Ascending aorta (tissue), 2 donors: ENCODE results near the gene STT3A. TPM values are rescaled to one million over a fixed set of nuclear protein-coding genes. Genes with fewer than 3 reads are reported as not detected.

Experiments used
- DNase-seq, 2 donors: peaks; one replicate each; pipeline ENCODE4 v3.0.0-alpha.2; 2019; ENCODE audit warnings: low spot score in 2 of 2
- H3K27ac ChIP-seq, 2 donors: fragments of 200-600 bp; sonication (generic); one replicate each; pipeline ENCODE4 v1.5.1; 2016 to 2017; ENCODE audit warnings: mild to moderate bottlenecking in 1 of 2
- H3K27me3 ChIP-seq: fragments of 200-600 bp; sonication (generic); one replicate; pipeline ENCODE4 v1.5.1; 2017
- H3K36me3 ChIP-seq, 2 donors: fragments of 200-600 bp; sonication (generic); one replicate each; pipeline ENCODE4 v1.5.1; 2016
- H3K4me1 ChIP-seq, 2 donors: fragments of 200-600 bp; sonication (generic); one replicate each; pipeline ENCODE4 v1.5.1; 2016 to 2017; ENCODE audit warnings: mild to moderate bottlenecking in 1 of 2
- H3K4me3 ChIP-seq, 2 donors: fragments of 200-600 bp; sonication (generic); one replicate each; pipeline ENCODE4 v1.5.1; 2016 to 2017; ENCODE audit warnings: mild to moderate bottlenecking in 1 of 2
- H3K9me3 ChIP-seq, 2 donors: fragments of 200-600 bp; sonication (generic); one replicate each; pipeline ENCODE4 v1.5.1; 2016
- CTCF ChIP-seq, 3 experiments: fragments of 200-600 bp in 2 of 3; fragments of 450-650 bp in 1 of 3; sonication (generic) in 2 of 3; IDR thresholded peaks; one replicate each; pipeline ENCODE4 v1.5.1; 2016 to 2019; ENCODE audit warnings: antibody characterized with exemption in 3 of 3, mild to moderate bottlenecking in 1 of 3, moderate library complexity in 1 of 3
- intact Hi-C: fragments of 100-400 bp; cut with DNase I; formaldehyde crosslinking; loops from one replicate; pipeline ENCODE4 v1.15.1; 2023
- total RNA-seq: library from RNA; depleted of rRNA; stranded (reverse); fragments of >200 nt; gene quantifications from one replicate; pipeline ENCODE4 v1.1.0, GENCODE V29; 2016

Gene STT3A
- total RNA-seq, 1 donor from 2014 or later: 88.9 TPM

- intact Hi-C loops: no loop called here
- Histone ChIP-seq H3K4me3 (no peak overlapping the region), H3K27me3 (no peaks in the 10 kb centered on the region), H3K27ac (no peak overlapping the region), H3K36me3 (no peaks in the 10 kb centered on the region), H3K4me1 (no peaks in the 10 kb centered on the region), H3K9me3 (peaks cover 0 to 9% of the 10 kb centered on the region in 2 donors)
- no peak for TF ChIP-seq CTCF (IDR thresholded peaks at IDR 0.05)
- no peak for DNase-seq
These were observed 74.5 kb downstream of the STT3A start for GRCh38 chr11:125667151-125667550.

GRCh38 chr11:125670172-125670571, 77.5 kb downstream of the STT3A start:
- Histone ChIP-seq H3K36me3 (no peaks in the 10 kb centered on the region), H3K4me1 (no peaks in the 10 kb centered on the region), H3K9me3 (peaks cover 0 to 6% of the 10 kb centered on the region in 2 donors), H3K4me3 (no peak overlapping the region), H3K27ac (no peak overlapping the region), H3K27me3 (no peaks in the 10 kb centered on the region)
- DNase-seq: no peak
- TF ChIP-seq CTCF (IDR thresholded peaks at IDR 0.05): no peak
- intact Hi-C loops: no loop called here

GRCh38 chr11:125671561-125671960, 78.9 kb downstream of the STT3A start:
- no peak overlapping the region for H3K27ac ChIP-seq
- H3K27me3 ChIP-seq: no peaks in the 10 kb centered on the region
- no peaks in the 10 kb centered on the region for H3K36me3 ChIP-seq
- no peak for DNase-seq
- intact Hi-C loops: no loop called here
- no peak for TF ChIP-seq CTCF (IDR thresholded peaks at IDR 0.05)
- H3K4me3 ChIP-seq: no peak overlapping the region
- H3K4me1 ChIP-seq: no peaks in the 10 kb centered on the region
- no peaks in the 10 kb centered on the region for H3K9me3 ChIP-seq

Other genes with a start within 250 kb of the STT3A start
- gene FEZ1, start 96.6 kb upstream of the STT3A start, total RNA-seq: 58.4 TPM
- gene EI24, start 23.4 kb upstream of the STT3A start, total RNA-seq: 111 TPM
- gene CHEK1, start 32.3 kb downstream of the STT3A start, total RNA-seq: 0.21 TPM
- gene ACRV1, start 88.0 kb downstream of the STT3A start, total RNA-seq: not detected
- not detected for gene PATE1, start 153.4 kb downstream of the STT3A start, total RNA-seq
- not detected for gene PATE2, start 186.0 kb downstream of the STT3A start, total RNA-seq
- not detected for gene PATE3, start 195.3 kb downstream of the STT3A start, total RNA-seq
- gene PATE4, start 240.5 kb downstream of the STT3A start, total RNA-seq: not detected